ELF-1 (cell line): ENCODE results near the gene ANKS1B.
A peak's percentile ranks its signal among the peaks of the same experiment; 100 is the strongest.
"Not testable (repeated sequence)": the region's sequence is repeated elsewhere in the genome, so short reads cannot be mapped to it uniquely, and the experiment has no call there.

Experiments
- DNase-seq: peaks from one replicate; pipeline ENCODE4 v3.0.0-alpha.2; 2016; ENCODE audit warnings: low read depth, low spot score

Gene ANKS1B

DNA sequence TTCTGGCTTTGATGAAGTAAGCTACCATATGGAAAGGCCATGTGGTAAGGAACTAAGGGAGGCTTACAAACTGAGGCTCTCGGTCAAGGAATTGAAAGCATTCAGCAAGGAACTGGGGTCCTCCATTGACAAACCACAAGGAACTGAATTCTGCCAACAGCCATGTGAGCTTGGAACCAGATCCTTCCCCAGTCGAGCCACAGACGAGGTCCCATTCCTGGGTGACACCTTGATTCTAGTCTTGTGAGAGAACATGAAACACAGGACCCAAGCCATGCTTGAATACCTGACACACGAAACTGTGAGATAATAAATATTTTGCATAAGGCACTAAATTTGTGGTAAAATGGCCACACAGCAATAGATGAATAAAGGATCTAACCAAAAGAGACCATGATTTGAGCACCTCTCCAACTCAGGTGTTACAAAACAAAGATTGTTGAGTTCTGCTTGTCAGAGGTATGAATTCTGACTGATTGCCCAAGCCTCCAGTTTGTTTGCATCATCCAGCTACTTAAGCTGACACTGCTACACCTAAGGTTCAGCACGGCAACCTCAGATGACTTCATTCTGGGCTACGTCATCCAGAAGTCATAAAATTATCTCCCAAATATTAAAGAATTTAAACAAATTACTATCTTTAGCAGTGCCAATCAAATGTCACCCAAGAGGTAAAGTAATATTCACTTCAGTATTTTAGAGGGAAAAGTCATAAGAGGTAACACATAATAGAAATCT, 277.8 kb downstream of the ANKS1B start:
- DNase-seq: no peak

DNA sequence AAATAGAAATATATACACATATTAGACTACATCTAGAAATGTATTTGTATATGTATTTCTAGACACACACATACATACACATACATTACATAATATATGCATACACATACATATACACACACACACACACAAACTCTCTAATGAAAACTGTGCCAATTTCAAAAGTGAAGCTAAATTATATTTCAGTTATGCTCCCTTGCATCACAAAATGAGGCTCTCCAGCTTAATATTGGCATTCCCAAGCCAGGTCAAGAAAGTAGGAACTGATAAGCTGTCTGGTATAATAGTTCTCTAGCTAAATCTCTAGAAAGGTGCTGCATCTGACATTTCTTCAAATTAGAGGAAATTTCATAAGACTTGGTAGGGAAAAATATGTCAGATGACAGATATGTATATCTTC, 280.3 kb downstream of the ANKS1B start:
- no peak for DNase-seq

DNA sequence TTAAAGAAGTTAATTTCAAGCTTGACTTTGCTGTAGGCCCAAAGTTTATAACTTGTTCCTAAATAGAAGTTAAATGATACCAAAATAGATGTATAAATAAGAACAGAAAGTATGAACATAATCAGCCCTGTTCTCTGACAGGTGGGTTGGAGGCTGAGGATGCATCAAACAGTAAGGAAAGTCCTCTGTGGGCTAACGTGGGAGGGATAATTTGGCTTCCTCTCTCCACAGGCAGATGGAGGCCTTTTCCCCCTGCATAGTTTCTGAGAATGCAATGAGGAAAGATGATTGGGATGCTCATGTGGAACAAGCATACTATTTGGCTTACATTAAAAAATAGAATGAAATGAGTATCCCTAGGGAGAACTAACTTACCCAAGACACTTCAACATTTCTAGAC, 280.7 kb downstream of the ANKS1B start:
- no peak for DNase-seq

DNA sequence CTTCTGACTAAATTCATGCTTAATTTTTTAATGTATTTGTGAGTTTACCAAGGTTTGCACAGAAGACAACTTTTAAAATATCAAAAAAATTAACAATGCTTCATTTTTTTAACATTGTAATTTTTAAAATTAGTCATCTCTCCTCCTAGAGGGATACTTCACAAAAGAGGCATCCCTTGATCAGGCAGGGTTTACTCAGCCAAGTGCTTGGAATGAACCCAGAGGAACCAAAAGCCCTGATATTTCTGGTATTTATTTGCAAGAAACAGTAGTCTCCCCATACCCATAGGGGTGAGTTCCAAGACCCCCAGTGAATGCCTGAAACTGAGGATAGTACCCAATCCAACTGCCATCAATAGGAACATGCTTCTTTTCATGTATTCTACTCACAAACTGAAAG, 284.7 kb downstream of the ANKS1B start:
- no peak for DNase-seq

DNA sequence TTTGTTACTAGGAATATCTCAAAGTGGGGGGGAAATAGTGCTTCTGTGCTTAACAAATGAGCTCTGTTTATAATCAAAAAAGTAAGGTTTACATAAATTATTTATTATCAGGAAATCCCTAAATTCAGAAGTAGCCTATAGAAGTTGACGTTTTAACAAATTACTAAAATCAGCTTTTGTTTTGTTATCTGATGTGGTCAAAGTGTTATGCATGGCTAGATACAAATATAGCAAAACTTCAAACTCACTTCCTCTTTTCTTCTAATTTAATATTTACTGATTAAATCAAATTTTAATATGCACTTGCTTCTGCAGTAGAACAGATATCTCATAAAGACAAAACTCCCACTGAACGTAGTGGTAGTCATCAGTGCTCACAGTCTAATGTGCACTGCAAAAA, 289.7 kb downstream of the ANKS1B start:
- DNase-seq: no peak

DNA sequence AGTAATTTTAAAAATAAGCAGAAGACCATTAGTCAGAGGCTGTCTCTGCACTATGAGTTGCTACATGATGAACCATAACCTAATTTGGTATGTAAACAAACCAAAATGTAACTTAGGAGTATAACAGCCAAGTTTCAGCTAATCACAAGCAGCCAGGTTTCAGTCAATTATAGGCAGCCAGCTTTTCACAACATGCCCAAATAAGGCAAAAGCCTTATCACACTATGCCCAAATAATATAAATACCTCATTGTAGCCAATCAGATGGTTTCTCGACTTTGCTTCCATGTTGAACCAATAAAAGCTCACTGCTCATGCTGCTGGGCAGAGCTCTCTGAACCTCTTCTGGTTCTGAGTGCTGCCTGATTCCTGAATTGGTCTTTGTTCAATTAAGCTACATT, 298.6 kb downstream of the ANKS1B start:
- no peak for DNase-seq

DNA sequence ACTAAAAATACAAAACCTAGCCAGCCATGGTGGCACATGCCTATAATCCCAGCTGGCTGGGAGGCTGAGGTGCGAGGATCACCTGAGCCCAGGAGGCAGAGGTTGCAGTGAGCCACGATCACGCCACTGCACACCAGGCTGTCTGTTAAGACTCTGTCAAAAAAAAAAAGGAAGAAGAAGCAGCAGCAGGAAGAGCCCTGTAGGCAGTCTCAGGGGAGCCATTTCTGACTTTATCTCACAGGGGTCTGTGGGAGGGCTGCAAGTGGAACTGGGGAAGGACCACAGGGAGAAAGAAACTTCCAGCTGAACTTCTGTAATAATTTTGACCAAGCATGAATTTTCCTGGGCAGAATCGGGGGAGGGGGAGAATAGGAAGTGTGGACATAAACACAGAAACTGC, 304.5 kb downstream of the ANKS1B start:
- DNase-seq: no peak

DNA sequence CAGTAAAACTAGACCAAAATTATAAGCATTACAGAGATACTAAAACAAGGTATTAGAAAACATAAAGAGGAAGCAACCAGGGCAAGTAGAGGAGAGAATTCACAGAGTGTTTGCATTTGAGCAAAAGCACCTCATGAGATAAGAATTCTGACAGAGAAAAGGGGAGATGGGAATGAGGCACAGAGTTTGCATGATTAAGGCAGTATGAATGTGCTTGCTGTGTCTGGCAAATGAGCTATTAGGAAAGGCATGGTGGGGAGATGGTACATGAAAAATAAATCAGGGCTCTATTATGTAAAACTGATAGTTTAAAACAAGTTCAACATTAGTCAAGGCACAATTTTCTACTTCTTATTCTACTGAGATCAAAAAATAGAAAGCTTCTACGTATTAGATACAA, 314.1 kb downstream of the ANKS1B start:
- no peak for DNase-seq

DNA sequence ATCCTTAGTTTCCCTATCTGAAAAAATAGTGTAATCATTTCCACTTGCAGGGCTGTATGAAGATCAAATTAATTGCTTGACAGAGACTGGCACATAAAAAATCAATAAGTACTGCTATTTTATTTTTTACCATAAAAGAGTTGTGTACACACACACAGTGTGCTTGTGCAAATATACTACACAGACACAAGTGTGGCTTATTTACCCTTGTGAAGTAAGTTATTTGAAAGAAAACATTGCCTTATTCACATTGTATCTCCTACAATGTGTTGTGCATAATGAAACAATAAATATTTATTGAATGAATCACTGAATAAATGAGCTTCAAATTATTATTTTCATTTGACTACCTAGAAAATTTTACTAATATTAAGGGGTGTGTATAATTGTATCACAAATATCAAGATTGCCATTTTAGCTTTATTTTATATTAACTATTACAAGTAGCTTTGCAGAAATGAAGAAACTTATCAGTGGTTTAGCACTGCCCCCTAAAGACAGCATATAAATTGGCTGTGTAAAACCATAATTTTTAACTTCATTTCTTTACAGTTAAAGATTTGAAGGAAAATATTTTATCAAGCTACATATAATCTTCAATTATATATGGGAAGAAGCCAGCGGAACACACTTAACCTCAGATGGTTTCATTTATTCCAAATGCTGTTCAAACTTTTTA, 325.9 kb downstream of the ANKS1B start:
- no peak for DNase-seq

DNA sequence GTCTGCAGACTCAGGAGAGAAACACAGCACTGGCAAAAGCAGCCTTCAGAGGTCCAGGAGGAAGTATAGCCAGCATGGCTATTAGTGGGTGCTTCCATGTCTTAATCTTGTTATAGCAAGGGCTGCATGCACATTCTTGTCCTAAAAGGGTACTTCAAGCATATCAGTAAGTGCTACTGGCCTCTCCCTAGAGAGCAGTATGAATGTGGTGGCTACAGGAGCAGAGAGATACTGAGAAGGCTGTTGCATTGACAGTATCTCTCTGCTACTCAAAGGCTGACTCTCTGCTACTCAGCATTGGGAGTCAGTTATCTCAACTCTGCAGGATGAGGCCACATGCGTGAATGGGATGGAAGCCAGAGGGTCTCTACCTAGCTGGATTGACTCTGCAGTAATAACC, 335.2 kb downstream of the ANKS1B start:
- no peak for DNase-seq

DNA sequence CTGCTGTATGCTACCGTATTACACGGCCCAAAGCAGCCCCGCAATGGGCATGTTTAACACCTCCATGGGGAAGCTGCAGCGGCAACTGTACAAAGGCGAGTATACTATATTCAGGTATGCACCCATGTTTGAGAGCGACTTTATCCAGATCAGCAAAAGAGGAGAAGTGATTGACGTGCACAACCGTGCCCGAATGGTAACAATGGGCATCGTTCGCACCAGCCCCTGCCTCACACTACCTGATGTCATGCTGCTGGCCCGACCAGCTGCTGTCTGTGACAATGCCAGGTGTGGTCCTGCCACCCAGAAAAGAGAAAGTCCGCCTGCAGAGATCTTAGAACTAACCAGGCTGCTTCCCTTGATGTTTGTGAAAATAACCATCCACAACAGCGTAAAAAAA, 336.6 kb downstream of the ANKS1B start:
- no peak for DNase-seq

DNA sequence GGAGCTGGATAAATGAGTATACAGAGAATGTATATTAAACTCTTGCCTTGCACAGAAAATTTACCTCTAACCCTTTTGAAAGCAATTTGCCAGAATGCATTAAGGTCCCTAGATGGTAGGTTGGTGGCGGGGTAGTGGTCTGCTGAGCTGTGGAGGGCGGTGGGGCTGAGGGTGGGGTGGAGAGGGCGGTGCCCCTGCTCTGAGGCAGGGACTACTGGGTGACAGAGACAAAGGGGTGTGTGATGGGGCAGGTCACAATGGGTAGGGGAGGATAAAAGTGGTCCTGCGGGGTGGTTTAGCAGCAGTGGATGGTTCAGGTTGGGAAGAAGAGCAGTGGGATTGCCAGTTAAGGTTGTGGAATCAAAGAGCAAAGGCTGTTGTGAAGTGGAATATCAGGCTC, 337.3 kb downstream of the ANKS1B start, which contains the start of gene GARIN6:
Gene GARIN6, plus strand, starts transcription at position 301 of the 400 bp plus-strand sequence. CDS start 422 bp downstream, outside the sequence.
- DNase-seq: no peak

DNA sequence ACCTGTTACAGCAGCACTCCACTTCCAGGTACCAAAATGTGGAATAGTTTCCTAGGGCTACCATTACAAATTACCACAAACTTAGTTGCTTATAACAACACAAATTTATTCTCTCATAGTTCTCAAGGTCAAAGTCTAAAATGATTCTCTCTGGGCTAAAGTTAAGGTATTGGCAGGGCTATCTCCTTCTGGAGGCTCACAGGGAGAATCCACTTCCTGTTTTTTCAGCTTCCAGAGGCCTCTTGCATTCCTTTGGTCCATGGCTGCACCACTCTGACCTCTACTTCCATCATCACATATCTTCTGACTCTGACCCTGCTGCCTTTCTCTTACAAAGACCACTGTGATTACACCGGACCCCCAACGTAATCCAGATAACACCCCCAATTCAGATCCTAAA, 340.1 kb downstream of the ANKS1B start:
- DNase-seq: no peak

DNA sequence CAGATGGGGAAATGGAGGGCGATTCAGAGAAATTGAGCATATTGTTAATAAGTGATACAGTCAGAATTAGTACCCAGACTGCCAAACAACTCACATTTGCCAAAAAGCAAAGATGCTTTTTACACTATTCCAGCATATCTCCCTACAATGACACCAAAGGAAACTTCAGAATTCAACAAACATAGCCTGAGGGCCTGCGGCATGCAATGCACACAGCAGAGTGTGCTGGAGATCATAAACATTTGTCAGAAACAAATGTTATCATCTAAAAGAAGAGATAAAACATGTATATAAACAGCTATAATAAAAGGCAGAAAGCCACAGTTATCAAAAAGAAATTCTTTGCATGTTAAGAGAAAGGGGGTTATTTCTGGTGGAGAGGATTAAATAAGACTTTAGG, 357.3 kb downstream of the ANKS1B start:
- no peak for DNase-seq

DNA sequence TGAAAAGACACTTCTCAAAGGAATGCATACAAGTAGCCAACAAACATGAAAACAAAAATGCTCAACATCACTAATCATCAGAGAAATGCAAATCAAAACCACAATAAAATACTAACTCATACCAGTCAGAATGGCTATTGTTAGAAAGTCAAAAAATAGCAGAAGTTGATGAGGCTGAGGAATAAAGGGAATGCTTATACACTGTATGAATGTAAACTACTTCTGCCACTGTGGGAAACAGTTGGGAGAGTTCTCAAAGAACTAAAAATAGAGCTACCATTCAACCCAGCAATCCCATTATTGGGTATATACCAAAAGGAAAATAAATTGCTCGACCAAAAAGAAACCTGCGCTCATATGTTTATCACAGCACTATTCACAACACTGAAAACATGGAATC, 360.1 kb downstream of the ANKS1B start:
- not testable (repeated sequence) for DNase-seq

DNA sequence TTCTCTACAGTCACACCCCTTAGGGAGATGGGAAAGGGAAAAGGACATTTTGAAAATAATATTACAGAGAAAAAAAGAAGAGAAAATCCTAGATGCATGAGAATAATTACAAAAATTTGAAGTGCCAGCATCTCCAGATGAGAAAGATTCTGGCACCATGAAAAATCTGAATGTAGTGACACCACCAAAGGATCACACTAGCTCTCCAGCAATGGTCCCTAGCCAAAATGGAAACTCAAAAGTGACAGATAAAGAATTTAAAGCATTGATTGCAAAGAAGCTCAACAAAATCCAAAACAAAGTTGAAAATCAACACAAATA, 364.6 kb downstream of the ANKS1B start:
- DNase-seq: no peak

DNA sequence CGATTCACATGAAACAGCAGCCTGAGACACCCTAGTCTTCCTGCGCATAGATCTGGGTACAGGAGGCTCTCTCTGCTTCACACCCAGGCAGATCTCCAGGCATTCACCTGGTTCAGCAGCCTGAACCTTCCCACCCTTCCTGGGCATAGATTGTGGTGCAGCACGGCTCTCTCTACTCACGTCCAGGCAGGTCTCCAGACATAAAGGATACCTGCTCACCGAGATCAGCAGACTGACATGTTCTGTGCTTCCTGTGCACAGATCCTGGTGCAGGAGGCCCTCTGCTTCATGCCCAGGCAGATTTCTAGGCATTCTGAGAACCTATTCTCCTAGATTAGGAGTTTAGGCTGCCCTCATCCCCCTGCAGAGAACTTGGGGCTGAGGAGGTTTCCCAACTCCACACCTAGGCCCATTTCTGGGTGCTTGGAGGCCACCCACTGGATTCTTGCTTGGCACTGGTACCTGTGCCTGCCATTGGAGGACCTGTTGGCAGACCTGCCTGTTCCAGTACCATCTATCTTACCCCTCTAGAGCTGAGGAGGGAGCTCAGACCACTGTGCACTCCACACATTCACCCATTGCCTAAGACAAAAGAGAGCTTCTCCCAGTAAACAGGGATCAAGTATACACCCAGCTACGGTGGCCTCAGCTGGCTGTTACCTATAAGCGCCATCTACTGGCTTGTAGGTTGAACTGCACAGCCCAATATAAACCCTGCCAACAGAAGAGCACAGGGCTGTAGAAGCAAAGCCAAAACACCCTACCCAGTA, 365.2 kb downstream of the ANKS1B start:
- DNase-seq: peak; percentile 68

DNA sequence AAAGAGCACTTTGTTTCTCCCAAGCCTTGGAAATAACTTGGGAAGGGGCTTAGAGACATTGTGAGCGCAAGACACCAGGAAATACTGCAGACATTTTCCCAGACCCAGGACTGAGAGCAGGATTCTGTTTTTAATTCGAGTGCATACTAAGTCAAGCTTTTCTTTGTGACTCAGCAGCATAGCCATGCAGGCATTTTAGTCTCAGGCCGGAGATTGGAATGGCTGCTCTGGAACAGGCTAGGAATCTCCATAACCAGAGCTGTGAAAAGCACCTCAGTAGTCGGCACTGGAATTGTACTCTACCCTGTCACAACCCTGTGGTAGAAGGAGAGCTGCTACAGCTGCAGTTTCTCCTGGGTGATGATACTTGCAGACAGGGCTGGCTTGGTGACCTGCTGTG, 366.1 kb downstream of the ANKS1B start:
- DNase-seq: no peak

DNA sequence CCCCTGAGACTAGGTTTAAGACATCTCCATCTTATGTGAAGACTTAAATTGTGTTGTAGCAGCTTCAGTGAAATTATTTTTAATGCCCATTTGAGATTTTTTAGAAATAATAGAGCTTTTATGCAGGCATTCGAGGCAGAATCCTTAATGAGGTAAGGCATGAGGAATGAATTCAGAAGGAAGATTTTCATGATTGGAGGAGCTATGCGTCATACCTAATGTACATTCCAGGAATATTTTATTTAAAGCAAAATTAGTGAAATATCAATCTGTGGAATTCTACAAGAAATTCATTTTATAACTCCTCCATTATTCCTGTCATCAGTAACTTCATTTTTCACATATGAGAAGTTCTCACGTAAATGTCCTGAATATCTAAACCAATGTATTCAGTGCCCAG, 373.1 kb downstream of the ANKS1B start:
- DNase-seq: no peak

DNA sequence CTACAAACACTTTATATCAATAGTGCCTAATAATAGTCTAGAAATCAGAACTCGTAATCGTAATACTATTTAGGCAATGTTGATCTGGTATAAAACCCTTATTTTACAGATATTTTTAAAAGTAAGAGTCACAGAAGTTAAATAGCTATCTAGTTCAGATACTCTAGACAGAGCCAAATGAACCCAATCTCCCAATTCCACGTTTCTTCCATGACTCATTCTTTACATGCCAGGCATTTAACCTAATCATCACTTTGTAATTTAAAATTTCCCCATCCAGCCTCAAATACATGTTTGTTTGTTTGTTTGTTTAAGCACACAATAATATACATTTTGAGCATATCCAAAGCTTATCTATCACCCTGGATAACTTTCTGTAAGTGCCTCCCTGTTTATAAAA, 373.6 kb downstream of the ANKS1B start:
- no peak for DNase-seq

DNA sequence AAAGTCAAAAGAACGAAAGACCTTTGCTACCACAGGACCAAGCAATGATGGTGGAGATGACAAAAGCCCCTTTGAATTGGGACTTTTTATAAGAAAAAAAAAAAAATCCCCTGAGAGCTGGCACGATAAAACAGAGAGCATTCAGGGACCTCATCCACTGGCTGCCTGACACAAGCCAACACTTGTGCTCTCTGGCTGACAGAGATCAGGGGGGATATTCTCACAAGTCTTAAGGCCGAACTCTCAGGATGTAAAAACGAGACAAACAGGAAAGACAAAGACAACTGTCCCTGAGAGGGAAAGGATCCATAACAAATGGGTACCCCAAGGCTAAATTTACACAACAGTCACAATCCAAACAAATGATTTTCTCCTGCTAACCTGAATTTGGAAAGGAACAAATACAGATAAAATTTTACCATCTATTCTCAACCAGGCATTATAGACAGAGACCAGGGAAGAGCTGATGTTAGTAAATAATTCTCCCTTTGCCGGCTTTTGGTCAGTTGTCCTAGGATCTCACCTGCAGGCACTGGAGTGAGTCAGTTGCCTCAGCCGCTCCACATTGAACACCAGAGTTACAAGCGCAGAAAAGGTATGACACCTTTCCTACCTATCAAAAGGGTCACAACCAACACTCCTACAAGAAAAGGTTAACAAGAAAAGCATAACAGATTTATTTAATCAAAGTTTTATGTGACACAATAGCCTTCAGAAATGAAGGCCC, 375.1 kb downstream of the ANKS1B start:
- peak; percentile 71 for DNase-seq

DNA sequence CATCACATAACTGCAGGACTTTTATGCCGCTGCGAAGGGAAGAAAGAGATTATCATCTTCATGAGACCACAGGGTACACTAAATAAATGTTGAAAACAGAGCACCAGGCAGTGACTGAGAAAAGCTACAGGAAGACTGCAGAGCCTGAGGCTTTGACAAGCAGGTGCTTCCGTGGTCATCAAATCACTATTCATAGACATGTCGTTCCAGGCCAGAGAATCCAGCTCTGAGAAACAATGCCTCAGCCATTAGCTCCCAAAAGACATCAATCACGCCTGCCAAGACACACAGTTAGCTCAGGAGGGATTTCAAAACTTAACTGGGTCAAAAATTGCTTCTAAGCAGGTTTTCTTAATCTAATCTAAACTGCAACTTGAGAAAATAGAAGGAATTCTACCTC, 384.3 kb downstream of the ANKS1B start:
- peak; percentile 70 for DNase-seq
